Measurements from ENCODE around the gene CTNNA3.
A peak's percentile ranks its signal among the peaks of the same experiment; 100 is the strongest.

The CTNNA3 gene

GRCh38 chr10:67477868-67478267 is 218.1 kb downstream of the CTNNA3 start:
- no peak for TF ChIP-seq ZNF248 (tag by site-specific recombination; IDR thresholded peaks at IDR 0.05)
- no peak for TF ChIP-seq ZNF692 (tag by site-specific recombination; IDR thresholded peaks at IDR 0.05)
- peak; percentile 66 for TF ChIP-seq SETDB1 (IDR thresholded peaks at IDR 0.05; ENCODE audit: insufficient read length, low read length)
- ChIA-PET POLR2A (no interaction called here), CTCF (no interaction called here)
- Histone ChIP-seq H3K4me3 (ENCODE audit: low read depth, low read length) (no peak overlapping the region), H3K36me3 (ENCODE audit: control insufficient read depth in 2 of 2, insufficient read depth in 1 of 2, low read length in 2 of 2) (no peaks in the 10 kb centered on the region), H3K27ac (ENCODE audit: extremely low read depth, low read depth, low read length) (no peak overlapping the region), H3K4me1 (ENCODE audit: control insufficient read depth, insufficient read depth, low read length) (no peaks in the 10 kb centered on the region), H3K9me3 (ENCODE audit: control insufficient read depth, insufficient read depth, low read depth, low read length) (no peaks in the 10 kb centered on the region)

GRCh38 chr10:67476201-67476600 is 219.8 kb downstream of the CTNNA3 start:
- H3K4me3 ChIP-seq (ENCODE audit: low read depth, low read length), result no peak overlapping the region
- TF ChIP-seq ZNF449 (tag by site-specific recombination; IDR thresholded peaks at IDR 0.05) (no peak), ZNF146 (tag by site-specific recombination; IDR thresholded peaks at IDR 0.05) (no peak), ZNF426 (tag by site-specific recombination; IDR thresholded peaks at IDR 0.05) (no peak), ZBTB20 (tag by site-specific recombination; IDR thresholded peaks at IDR 0.05) (no peak), ZNF580 (tag by site-specific recombination; IDR thresholded peaks at IDR 0.05) (no peak)
- TF ChIP-seq, protein P1, sequence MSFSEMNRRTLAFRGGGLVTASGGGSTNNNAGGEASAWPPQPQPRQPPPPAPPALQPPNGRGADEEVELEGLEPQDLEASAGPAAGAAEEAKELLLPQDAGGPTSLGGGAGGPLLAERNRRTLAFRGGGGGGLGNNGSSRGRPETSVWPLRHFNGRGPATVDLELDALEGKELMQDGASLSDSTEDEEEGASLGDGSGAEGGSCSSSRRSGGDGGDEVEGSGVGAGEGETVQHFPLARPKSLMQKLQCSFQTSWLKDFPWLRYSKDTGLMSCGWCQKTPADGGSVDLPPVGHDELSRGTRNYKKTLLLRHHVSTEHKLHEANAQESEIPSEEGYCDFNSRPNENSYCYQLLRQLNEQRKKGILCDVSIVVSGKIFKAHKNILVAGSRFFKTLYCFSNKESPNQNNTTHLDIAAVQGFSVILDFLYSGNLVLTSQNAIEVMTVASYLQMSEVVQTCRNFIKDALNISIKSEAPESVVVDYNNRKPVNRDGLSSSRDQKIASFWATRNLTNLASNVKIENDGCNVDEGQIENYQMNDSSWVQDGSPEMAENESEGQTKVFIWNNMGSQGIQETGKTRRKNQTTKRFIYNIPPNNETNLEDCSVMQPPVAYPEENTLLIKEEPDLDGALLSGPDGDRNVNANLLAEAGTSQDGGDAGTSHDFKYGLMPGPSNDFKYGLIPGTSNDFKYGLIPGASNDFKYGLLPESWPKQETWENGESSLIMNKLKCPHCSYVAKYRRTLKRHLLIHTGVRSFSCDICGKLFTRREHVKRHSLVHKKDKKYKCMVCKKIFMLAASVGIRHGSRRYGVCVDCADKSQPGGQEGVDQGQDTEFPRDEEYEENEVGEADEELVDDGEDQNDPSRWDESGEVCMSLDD (tag by site-specific recombination; IDR thresholded peaks at IDR 0.05), result no peak
- no peaks in the 10 kb centered on the region for H3K4me1 ChIP-seq (ENCODE audit: control insufficient read depth, insufficient read depth, low read length)
- no peak overlapping the region for H3K27ac ChIP-seq (ENCODE audit: extremely low read depth, low read depth, low read length)
- H3K9me3 ChIP-seq (ENCODE audit: control insufficient read depth, insufficient read depth, low read depth, low read length), result no peaks in the 10 kb centered on the region
- no peaks in the 10 kb centered on the region for H3K36me3 ChIP-seq (ENCODE audit: control insufficient read depth in 2 of 2, insufficient read depth in 1 of 2, low read length in 2 of 2)
- ChIA-PET CTCF (no interaction called here), POLR2A (no interaction called here)

GRCh38 chr10:67473850-67474633 is 222.0 kb downstream of the CTNNA3 start:
- ChIA-PET POLR2A (no interaction called here), CTCF (no interaction called here)
- Histone ChIP-seq H3K4me1 (ENCODE audit: control insufficient read depth, insufficient read depth, low read length) (no peaks in the 10 kb centered on the region), H3K4me3 (ENCODE audit: low read depth, low read length) (no peak overlapping the region), H3K36me3 (ENCODE audit: control insufficient read depth in 2 of 2, insufficient read depth in 1 of 2, low read length in 2 of 2) (no peaks in the 10 kb centered on the region), H3K27ac (ENCODE audit: extremely low read depth, low read depth, low read length) (no peak overlapping the region), H3K9me3 (ENCODE audit: control insufficient read depth, insufficient read depth, low read depth, low read length) (no peaks in the 10 kb centered on the region)
- TF ChIP-seq ZNF112 (tag by site-specific recombination; IDR thresholded peaks at IDR 0.05) (no peak), IKZF3 (tag by site-specific recombination; IDR thresholded peaks at IDR 0.05) (no peak), ZNF132 (tag by site-specific recombination; IDR thresholded peaks at IDR 0.05; ENCODE audit: borderline replicate concordance) (no peak), RBAK (tag by site-specific recombination; IDR thresholded peaks at IDR 0.05) (no peak), ZNF362 (tag by site-specific recombination; IDR thresholded peaks at IDR 0.05) (no peak), ZNF146 (tag by site-specific recombination; IDR thresholded peaks at IDR 0.05) (no peak), OVOL3 (tag by site-specific recombination; IDR thresholded peaks at IDR 0.05) (no peak), ZNF133 (tag by site-specific recombination; IDR thresholded peaks at IDR 0.05) (no peak)
- TF ChIP-seq, protein P2, sequence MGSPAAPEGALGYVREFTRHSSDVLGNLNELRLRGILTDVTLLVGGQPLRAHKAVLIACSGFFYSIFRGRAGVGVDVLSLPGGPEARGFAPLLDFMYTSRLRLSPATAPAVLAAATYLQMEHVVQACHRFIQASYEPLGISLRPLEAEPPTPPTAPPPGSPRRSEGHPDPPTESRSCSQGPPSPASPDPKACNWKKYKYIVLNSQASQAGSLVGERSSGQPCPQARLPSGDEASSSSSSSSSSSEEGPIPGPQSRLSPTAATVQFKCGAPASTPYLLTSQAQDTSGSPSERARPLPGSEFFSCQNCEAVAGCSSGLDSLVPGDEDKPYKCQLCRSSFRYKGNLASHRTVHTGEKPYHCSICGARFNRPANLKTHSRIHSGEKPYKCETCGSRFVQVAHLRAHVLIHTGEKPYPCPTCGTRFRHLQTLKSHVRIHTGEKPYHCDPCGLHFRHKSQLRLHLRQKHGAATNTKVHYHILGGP (tag by site-specific recombination; IDR thresholded peaks at IDR 0.05), result no peak
- TF ChIP-seq, protein P3, sequence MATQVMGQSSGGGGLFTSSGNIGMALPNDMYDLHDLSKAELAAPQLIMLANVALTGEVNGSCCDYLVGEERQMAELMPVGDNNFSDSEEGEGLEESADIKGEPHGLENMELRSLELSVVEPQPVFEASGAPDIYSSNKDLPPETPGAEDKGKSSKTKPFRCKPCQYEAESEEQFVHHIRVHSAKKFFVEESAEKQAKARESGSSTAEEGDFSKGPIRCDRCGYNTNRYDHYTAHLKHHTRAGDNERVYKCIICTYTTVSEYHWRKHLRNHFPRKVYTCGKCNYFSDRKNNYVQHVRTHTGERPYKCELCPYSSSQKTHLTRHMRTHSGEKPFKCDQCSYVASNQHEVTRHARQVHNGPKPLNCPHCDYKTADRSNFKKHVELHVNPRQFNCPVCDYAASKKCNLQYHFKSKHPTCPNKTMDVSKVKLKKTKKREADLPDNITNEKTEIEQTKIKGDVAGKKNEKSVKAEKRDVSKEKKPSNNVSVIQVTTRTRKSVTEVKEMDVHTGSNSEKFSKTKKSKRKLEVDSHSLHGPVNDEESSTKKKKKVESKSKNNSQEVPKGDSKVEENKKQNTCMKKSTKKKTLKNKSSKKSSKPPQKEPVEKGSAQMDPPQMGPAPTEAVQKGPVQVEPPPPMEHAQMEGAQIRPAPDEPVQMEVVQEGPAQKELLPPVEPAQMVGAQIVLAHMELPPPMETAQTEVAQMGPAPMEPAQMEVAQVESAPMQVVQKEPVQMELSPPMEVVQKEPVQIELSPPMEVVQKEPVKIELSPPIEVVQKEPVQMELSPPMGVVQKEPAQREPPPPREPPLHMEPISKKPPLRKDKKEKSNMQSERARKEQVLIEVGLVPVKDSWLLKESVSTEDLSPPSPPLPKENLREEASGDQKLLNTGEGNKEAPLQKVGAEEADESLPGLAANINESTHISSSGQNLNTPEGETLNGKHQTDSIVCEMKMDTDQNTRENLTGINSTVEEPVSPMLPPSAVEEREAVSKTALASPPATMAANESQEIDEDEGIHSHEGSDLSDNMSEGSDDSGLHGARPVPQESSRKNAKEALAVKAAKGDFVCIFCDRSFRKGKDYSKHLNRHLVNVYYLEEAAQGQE (tag by site-specific recombination; IDR thresholded peaks at IDR 0.05), result no peak
